HG03354 (cell line): ENCODE results near the gene GTF3C1.

ENCODE experiments used
- ATAC-seq: cut with Tn5 transposase; IDR thresholded peaks from one replicate; pipeline ENCODE4 v1.9.1; 2021; ENCODE audit warnings: mild to moderate bottlenecking; ENCODE audit not compliant: unreplicated experiment, poor library complexity, severe bottlenecking

Gene GTF3C1

DNA sequence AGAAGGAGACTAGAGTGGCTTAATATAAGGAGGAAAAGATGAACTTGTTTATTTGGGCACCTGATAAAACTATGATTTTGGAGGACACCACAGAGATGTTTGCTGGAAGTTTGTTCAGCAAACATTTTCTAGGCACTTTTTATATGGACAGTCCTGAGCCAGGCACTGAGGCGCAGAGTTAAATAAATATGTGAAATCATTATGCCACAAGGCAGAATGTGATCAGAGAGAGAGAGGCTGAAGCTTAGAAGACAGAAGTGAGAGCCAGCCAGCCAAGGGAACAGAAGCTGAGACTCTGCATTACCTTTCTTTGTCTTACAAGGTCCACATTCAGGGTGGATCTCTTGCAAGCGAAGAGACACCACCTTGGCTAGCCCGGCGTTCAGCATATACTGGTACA, 21.4 kb downstream of the GTF3C1 start:
- ATAC-seq: no peak

DNA sequence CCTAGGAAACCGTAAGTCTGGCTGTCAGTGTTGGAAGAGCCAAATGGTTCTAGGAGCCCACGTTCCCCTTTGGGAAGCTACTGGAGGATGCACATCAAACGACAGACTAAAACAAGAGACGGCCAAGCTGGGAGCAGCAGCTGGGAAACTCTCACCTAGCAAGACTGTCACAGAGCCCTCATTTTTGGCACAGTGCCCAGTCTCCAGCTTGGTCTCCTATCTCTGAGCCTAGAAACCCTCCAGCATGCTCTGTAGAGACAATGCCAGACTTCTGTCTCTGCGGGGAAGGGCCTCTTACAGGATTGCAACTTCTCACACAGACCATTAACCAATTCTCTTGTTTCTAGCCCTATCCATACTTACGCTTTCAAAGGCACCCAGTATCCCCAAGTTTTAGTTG, 23.5 kb downstream of the GTF3C1 start:
- ATAC-seq: no peak

DNA sequence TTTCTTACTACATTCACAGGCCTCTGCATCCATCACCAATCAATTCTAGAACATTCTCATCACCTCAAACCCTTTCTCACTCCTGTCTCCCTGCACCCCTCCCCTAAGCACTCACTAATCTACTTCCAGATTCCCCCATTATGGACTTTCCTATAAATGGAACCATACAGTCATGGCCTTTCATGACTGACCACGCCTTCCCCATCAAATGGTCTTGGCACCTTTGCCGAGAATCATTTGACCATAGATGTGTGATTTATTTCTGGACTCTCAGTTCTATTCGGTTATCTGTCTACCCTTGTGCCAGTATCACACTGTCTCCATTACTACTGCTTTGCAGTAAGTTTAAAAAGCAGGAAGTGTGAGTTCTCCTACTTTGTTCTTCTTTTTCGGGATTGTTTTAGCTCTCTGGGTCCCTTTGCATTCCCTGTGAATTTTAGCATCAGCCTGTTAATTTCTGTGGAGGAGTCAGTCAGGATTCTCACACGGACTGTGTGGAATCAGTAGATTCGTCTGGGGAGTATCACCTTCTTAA, 27.5 kb downstream of the GTF3C1 start:
- ATAC-seq: no peak

DNA sequence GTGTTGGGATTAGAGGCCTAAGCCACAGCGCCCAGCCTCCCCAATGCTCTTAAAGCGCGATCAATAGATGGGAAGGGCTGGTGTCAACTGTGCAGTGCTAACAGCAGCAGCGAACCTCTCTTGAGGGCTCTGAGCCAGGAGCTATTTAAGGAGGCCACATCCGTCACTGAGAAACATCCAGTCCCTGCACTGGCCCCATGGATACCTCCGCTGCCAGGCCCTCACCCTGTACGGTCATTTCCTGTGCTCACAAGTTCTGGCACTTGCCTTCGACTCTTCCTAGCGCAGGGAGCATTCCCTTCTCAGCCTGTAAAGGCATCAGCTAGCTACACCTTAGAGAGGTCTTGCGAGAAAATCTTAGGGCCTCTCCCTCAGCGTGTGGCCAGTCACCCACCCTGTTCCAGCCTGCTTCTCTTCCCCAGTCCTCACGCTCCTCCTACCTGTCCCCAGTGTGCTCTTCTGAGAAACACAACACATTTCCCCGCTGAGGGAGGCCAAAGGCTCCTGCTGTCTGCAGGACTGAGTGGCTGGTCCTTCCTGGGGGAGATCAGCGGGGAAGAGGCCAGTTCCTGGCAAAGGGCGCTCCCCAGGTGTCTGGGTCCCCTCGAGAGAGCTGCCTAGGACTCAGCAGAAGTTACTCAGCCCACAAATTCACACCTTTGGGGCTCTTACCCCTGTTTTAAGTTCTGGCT, 28.6 kb downstream of the GTF3C1 start:
- no peak for ATAC-seq

DNA sequence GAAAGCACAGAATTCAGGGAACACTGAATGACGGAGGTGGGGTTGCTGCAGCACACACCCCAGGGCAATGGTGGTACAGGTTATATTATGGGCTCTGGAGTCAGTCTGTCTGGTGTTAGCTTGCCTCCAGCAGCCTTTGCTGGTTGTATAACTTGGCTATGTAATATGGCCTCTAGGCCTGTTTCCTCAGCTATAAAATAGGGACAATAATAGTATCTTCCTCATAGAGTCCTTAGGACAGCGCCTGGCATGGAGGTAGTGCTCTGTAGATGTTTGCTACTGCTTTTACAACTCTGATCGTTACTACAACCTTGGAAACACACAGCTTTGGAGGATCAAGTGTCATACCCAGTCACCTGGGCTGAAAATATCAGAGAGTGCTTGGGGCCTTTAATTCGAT, 31.5 kb downstream of the GTF3C1 start:
- ATAC-seq: no peak

GRCh38 chr16:27517664-27518063, 32.0 kb downstream of the GTF3C1 start:
- ATAC-seq: no peak

GRCh38 chr16:27516365-27516764, 33.3 kb downstream of the GTF3C1 start:
- ATAC-seq: no peak

GRCh38 chr16:27515874-27516353, 33.8 kb downstream of the GTF3C1 start:
- ATAC-seq: no peak

- no peak for ATAC-seq
These were observed 34.9 kb downstream of the GTF3C1 start for GRCh38 chr16:27514806-27515205.

GRCh38 chr16:27511657-27512448, 37.9 kb downstream of the GTF3C1 start:
- ATAC-seq: no peak

DNA sequence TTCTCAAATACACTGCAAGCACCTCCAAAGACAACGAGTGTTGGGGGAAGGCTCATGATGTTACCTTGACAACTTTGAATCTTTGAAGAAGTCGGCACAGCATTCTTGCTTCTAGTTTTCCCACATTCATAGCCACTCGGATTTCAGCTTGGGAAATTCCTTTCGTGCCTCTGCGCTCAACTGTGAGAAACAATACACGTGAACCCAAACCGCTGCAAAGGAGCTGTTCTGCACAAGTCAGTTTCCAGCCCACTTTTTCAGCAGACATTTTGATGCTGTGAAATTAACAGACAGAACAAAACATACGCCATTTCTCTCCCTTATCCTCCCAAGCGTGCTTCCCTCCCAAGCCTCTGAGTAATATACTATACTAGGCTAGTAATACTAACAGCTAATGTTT, 41.2 kb downstream of the GTF3C1 start:
- ATAC-seq: no peak

GRCh38 chr16:27506771-27507170, 42.9 kb downstream of the GTF3C1 start:
- ATAC-seq: no peak

GRCh38 chr16:27505297-27506236, 44.1 kb downstream of the GTF3C1 start:
- no peak for ATAC-seq

DNA sequence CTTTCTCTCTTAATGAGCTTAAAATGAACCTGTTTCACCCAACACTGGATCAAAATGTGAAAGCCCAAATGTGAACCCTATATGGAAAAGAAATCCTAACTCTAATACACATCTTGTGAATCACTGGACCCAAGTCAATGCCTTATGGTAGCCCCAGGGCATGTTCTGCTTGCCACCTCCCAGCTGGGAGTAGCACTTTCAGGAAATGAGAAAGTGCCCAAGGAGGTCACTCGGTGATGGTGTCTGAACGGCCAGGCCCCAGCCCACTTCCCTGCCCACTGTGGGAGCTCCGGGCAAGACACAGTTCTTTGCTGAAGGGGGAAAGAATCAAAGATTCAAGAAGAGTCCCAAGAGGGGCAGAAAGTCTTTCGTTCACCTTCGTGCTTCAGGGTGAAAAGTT, 46.1 kb downstream of the GTF3C1 start:
- no peak for ATAC-seq

- ATAC-seq: no peak
These were observed 48.9 kb downstream of the GTF3C1 start for GRCh38 chr16:27500801-27501200.

GRCh38 chr16:27499659-27500055, 50.1 kb downstream of the GTF3C1 start:
- ATAC-seq: no peak

GRCh38 chr16:27498916-27499658, 50.6 kb downstream of the GTF3C1 start:
- ATAC-seq: no peak

GRCh38 chr16:27498031-27498825, 51.5 kb downstream of the GTF3C1 start:
- ATAC-seq: no peak
